ENCODE data around the gene KLHL22. TPM values are rescaled to one million over a fixed set of nuclear protein-coding genes. Genes with fewer than 3 reads are reported as not detected.

KLHL22 gene
- total RNA-seq, 1 donor from 2014 or later, result 18.0 TPM

GRCh38 chr22:20441631-20442484 lies 53.7 kb downstream of the KLHL22 start:
- no peak for TF ChIP-seq CTCF (conservative IDR thresholded peaks at IDR 0.05; ENCODE audit: low read depth, low read length)
- H3K4me3 ChIP-seq (ENCODE audit: low read depth, low read length), result no peak overlapping the region
- DNase-seq (ENCODE audit: low read depth), result no peak

- no peak for DNase-seq (ENCODE audit: low read depth)
- no peak for TF ChIP-seq CTCF (conservative IDR thresholded peaks at IDR 0.05; ENCODE audit: low read depth, low read length)
- H3K4me3 ChIP-seq (ENCODE audit: low read depth, low read length), result no peak overlapping the region
These were observed 54.7 kb downstream of the KLHL22 start for GRCh38 chr22:20440637-20441591.

GRCh38 chr22:20439928-20440575 lies 55.5 kb downstream of the KLHL22 start:
- H3K4me3 ChIP-seq (ENCODE audit: low read depth, low read length), result no peak overlapping the region
- TF ChIP-seq CTCF (conservative IDR thresholded peaks at IDR 0.05; ENCODE audit: low read depth, low read length), result no peak
- DNase-seq (ENCODE audit: low read depth), result no peak

- no peak for TF ChIP-seq CTCF (conservative IDR thresholded peaks at IDR 0.05; ENCODE audit: low read depth, low read length)
- H3K4me3 ChIP-seq (ENCODE audit: low read depth, low read length), result no peak overlapping the region
- no peak for DNase-seq (ENCODE audit: low read depth)
These were observed 56.1 kb downstream of the KLHL22 start for GRCh38 chr22:20439556-20439927.

GRCh38 chr22:20438678-20439492 lies 56.7 kb downstream of the KLHL22 start:
- DNase-seq (ENCODE audit: low read depth), result no peak
- H3K4me3 ChIP-seq (ENCODE audit: low read depth, low read length), result no peak overlapping the region
- TF ChIP-seq CTCF (conservative IDR thresholded peaks at IDR 0.05; ENCODE audit: low read depth, low read length), result no peak

- H3K4me3 ChIP-seq (ENCODE audit: low read depth, low read length), result no peak overlapping the region
- no peak for DNase-seq (ENCODE audit: low read depth)
These were observed 57.2 kb downstream of the KLHL22 start for GRCh38 chr22:20438427-20438677.

More at GRCh38 chr22:20438427-20438677, 57.2 kb downstream of the KLHL22 start:
- TF ChIP-seq CTCF (conservative IDR thresholded peaks at IDR 0.05; ENCODE audit: low read depth, low read length), result no peak

All from epithelial cell of proximal tubule (primary cell).